Measurements from ENCODE around the gene FOXO1. TPM values are rescaled to one million over a fixed set of nuclear protein-coding genes. Genes with fewer than 3 reads are reported as not detected.

Gene FOXO1
- total and polyA plus RNA-seq, 2 of the 13 experiments (the other 11 are each of a cell fraction or from before 2014, with no cell fraction given), result 8.1 to 13.1 TPM

GRCh38 chr13:40611004-40611403 lies 55.4 kb downstream of the FOXO1 start:
- Histone ChIP-seq H2AFZ (ENCODE audit: low read length) (no peak overlapping the region), H3K27me3 (ENCODE audit: control insufficient read depth in 1 of 2, insufficient read depth in 2 of 2, low read length in 2 of 2) (no peaks in the 10 kb centered on the region), H3K4me2 (ENCODE audit: low read depth, low read length) (no peak overlapping the region), H3K36me3 (replicated peaks in 1 of 2; ENCODE audit: control insufficient read depth in 1 of 2, insufficient read depth in 2 of 2, low read length in 2 of 2) (peaks cover 6 to 31% of the 10 kb centered on the region in 2 experiments; a peak in 4 of 5 replicates), H3K9me3 (ENCODE audit: low read length) (no peaks in the 10 kb centered on the region), H3K27ac (ENCODE audit: extremely low read length, insufficient read depth, low read length) (no peak overlapping the region), H3K4me3 (replicated peaks in 1 of 3; ENCODE audit: insufficient read depth in 1 of 3, low read depth in 2 of 3, low read length in 3 of 3) (no peak overlapping the region), H3K79me2 (ENCODE audit: insufficient read depth, low read length) (peaks cover 95% of the 10 kb centered on the region), H3K9ac (ENCODE audit: insufficient read depth, low read depth, low read length) (no peak overlapping the region), H3K4me1 (ENCODE audit: insufficient read depth, low read length) (peaks cover 31% of the 10 kb centered on the region), H4K20me1 (ENCODE audit: insufficient read depth, low read length) (peaks cover 66% of the 10 kb centered on the region)
- in situ Hi-C loops (cut with HindIII; ENCODE audit: extremely low pct_ligation_motif_present, low pct_unique_long_range_greater_than_20kb), result no loop called here
- intact Hi-C loops (cut with micrococcal nuclease; ENCODE audit: unreplicated experiment), result no loop called here
- CTCF ChIA-PET (ENCODE audit: low intra/inter-chr PET ratio, low total read pairs), result no interaction called here
- POLR2A ChIA-PET, result no interaction called here
- FAIRE-seq, result no peak
- TF ChIP-seq FOXO1 (CRISPR knock-in tag; IDR thresholded peaks at IDR 0.05), result no peak
- no peak for TF ChIP-seq ZFYVE20 (CRISPR knock-in tag; IDR thresholded peaks at IDR 0.05; ENCODE audit: borderline replicate concordance, low read depth)
- no peak for TF ChIP-seq SMAD9 (CRISPR knock-in tag; IDR thresholded peaks at IDR 0.05)
- no peak for TF ChIP-seq ZNF777 (CRISPR knock-in tag; IDR thresholded peaks at IDR 0.05)
- no peak for TF ChIP-seq CBX1 (IDR thresholded peaks at IDR 0.05; ENCODE audit: low read depth)
- no peak for TF ChIP-seq TRIM22 (IDR thresholded peaks at IDR 0.05)
- no peak for TF ChIP-seq ATF2 (CRISPR knock-in tag; IDR thresholded peaks at IDR 0.05)
- TF ChIP-seq ZNF790 (CRISPR knock-in tag; IDR thresholded peaks at IDR 0.05; ENCODE audit: borderline replicate concordance), result no peak
- no peak for TF ChIP-seq ZNF230 (CRISPR knock-in tag; IDR thresholded peaks at IDR 0.05)
- TF ChIP-seq TIGD3 (CRISPR knock-in tag; IDR thresholded peaks at IDR 0.05; ENCODE audit: borderline replicate concordance), result no peak
- TF ChIP-seq ZNF878 (CRISPR knock-in tag; IDR thresholded peaks at IDR 0.05), result no peak
- TF ChIP-seq ETV5 (CRISPR knock-in tag; IDR thresholded peaks at IDR 0.05; ENCODE audit: borderline replicate concordance), result no peak
- no peak for TF ChIP-seq TFDP2 (CRISPR knock-in tag; IDR thresholded peaks at IDR 0.05)
- TF ChIP-seq ZNF564 (CRISPR knock-in tag; IDR thresholded peaks at IDR 0.05), result no peak
- no peak for TF ChIP-seq NCOA1 (CRISPR knock-in tag; IDR thresholded peaks at IDR 0.05)
- no peak for TF ChIP-seq HBP1 (CRISPR knock-in tag; IDR thresholded peaks at IDR 0.05; ENCODE audit: low read depth)
- TF ChIP-seq SALL1 (CRISPR knock-in tag; IDR thresholded peaks at IDR 0.05), result no peak
- TF ChIP-seq ELF1 (CRISPR knock-in tag; IDR thresholded peaks at IDR 0.05), result no peak
- 89% methylated on average over 3 of the region's 3 CpGs for WGBS (ENCODE audit: low lambda C conversion rate)
- no peak for DNase-seq (ENCODE audit: low spot score)
- ATAC-seq, result no peak
- no TSS peak for BruUV-seq (replicated peaks)
